H1 (cell line): ENCODE data around the gene CNOT6L. TPM values are rescaled to one million over a fixed set of nuclear protein-coding genes. Genes with fewer than 3 reads are reported as not detected.

Experiments
- CREB1 ChIP-seq: IDR thresholded peaks from 2 replicates; pipeline ENCODE4 v1.6.1; 2012; ENCODE audit warnings: inconsistent platforms
- KDM4A ChIP-seq: IDR thresholded peaks from one replicate; pipeline ENCODE4 v1.7.1; 2012; ENCODE audit warnings: low read depth, mild to moderate bottlenecking, moderate library complexity, low read length, inconsistent platforms; ENCODE audit not compliant: severe bottlenecking
- RBBP5 ChIP-seq: IDR thresholded peaks from 2 replicates; pipeline ENCODE4 v1.7.1; 2012; ENCODE audit warnings: low read depth, mild to moderate bottlenecking, inconsistent platforms, low read length, moderate library complexity, borderline replicate concordance
- SP2 ChIP-seq: IDR thresholded peaks from 2 replicates; pipeline ENCODE4 v1.6.1; 2012; ENCODE audit warnings: mild to moderate bottlenecking, low read length, inconsistent platforms
- TEAD4 ChIP-seq: IDR thresholded peaks from 2 replicates; pipeline ENCODE4 v1.6.1; 2012; ENCODE audit warnings: low read depth, low read length, inconsistent platforms, mixed read lengths
- polyA plus RNA-seq, 7 experiments: library from polyadenylated mRNA; depleted of rRNA in 3 of 7; stranded (reverse) in 5 of 7; unstranded in 2 of 7; fragments of >200 nt in 5 of 7; fragments of 200-250 nt in 2 of 7; gene quantifications; 1 replicate in 5 of 7; 2 replicates in 1 of 7; 4 replicates in 1 of 7; pipeline versions ENCODE4 v1.2.1 to v1.2.3, GENCODE V29; 2011 to 2013; ENCODE audit warnings: missing spikeins in 2 of 7, mixed read lengths in 2 of 7
- total RNA-seq: library from RNA; stranded (reverse); fragmentation: NEBNext Ultra II Directional; extraction: Animal tissue kit (Norgen Biotek cat#: 25700); gene quantifications from 2 replicates; pipeline ENCODE4 v1.2.1, GENCODE V29; 2021

CNOT6L gene
- total and polyA plus RNA-seq, 2 of the 8 experiments (the other 6 are each of a cell fraction or from before 2014, with no cell fraction given): 2.0 to 22.4 TPM

GRCh38 chr4:77783895-77784294 is 35.3 kb downstream of the CNOT6L start (continued):
- no peak for TF ChIP-seq SP2
- TF ChIP-seq RBBP5: no peak
- TF ChIP-seq KDM4A: no peak
- no peak for TF ChIP-seq CREB1
- TF ChIP-seq TEAD4: no peak
